ENCODE data around the gene HACD2.
A peak's percentile ranks its signal among the peaks of the same experiment; 100 is the strongest.

Gene HACD2

DNA sequence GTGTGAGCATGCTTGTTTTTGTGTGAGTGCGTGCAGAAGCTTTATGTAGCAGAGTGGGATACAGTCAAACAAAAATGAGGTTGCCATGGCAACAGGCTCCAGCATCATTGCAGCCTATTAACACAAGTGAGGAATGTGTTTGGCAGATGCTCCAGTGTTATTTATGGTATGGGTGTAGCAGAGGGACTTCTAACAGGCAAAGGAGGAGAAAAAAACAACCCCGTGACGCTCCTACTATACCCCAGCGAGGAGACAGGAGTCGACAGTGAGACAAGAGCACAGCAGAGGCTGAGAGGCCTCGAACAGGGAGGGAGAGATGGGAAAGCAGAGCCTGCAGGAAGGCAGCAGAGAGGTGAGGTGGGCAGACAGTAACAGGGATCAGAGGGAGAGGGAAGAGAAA, 140.8 kb downstream of the HACD2 start:
- DNase-seq = peak; percentile 44

GRCh38 chr3:123442908-123443307, 141.9 kb downstream of the HACD2 start:
- DNase-seq = no peak

GRCh38 chr3:123442125-123442524, 142.7 kb downstream of the HACD2 start:
- DNase-seq = no peak

Data from NCI-H748 treated with DMSO at 0.1 percent for 48 hours (cell line).